GM13977 (cell line): ENCODE measurements around the gene DDX10.

ENCODE experiments used
- DNase-seq: peaks from one replicate; pipeline ENCODE4 v3.0.0; 2012; ENCODE audit warnings: low spot score
- in situ Hi-C: fragments of 300-500 bp; cut with MboI; formaldehyde crosslinking; loops from one replicate; pipeline ENCODE4 v1.12.0; 2022; ENCODE audit warnings: low sequenced_read_pairs, low pct_unique_long_range_greater_than_20kb, mixed read lengths, inconsistent platforms; ENCODE audit not compliant: unreplicated experiment
- TF ChIP-seq, protein P1 (sequence below): IDR thresholded peaks from 2 replicates; pipeline ENCODE4 v1.5.1; 2012; ENCODE audit warnings: mild to moderate bottlenecking, control low read depth; ENCODE audit not compliant: insufficient read depth; ENCODE audit errors: extremely low read depth, missing control alignments

DDX10 gene

GRCh38 chr11:108836541-108836940 is 171.7 kb downstream of the DDX10 start:
- TF ChIP-seq, protein P1, sequence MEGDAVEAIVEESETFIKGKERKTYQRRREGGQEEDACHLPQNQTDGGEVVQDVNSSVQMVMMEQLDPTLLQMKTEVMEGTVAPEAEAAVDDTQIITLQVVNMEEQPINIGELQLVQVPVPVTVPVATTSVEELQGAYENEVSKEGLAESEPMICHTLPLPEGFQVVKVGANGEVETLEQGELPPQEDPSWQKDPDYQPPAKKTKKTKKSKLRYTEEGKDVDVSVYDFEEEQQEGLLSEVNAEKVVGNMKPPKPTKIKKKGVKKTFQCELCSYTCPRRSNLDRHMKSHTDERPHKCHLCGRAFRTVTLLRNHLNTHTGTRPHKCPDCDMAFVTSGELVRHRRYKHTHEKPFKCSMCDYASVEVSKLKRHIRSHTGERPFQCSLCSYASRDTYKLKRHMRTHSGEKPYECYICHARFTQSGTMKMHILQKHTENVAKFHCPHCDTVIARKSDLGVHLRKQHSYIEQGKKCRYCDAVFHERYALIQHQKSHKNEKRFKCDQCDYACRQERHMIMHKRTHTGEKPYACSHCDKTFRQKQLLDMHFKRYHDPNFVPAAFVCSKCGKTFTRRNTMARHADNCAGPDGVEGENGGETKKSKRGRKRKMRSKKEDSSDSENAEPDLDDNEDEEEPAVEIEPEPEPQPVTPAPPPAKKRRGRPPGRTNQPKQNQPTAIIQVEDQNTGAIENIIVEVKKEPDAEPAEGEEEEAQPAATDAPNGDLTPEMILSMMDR = no peak
- DNase-seq = no peak

GRCh38 chr11:108838102-108838791 is 173.4 kb downstream of the DDX10 start:
- DNase-seq = no peak
- TF ChIP-seq, protein P1 = no peak
- in situ Hi-C loops = no loop called here

More at GRCh38 chr11:108836541-108836940, 171.7 kb downstream of the DDX10 start:
- in situ Hi-C loops = no loop called here

DNA sequence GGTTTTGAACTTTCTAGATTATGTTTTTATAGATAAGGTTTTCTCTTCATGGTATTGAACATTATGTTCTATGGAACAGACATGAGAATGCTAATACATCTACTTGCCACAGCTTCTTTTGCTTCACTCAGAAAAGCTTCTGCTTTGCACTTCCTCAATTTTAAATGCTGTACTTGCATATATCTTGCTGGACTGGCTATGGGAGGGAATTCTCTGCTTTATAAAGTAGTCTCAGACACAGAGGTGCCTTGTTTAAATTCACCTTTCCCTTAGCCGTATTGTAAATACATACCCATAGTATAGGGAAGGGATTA is 173.9 kb downstream of the DDX10 start:
- in situ Hi-C loops = no loop called here
- TF ChIP-seq, protein P1 = no peak
- no peak for DNase-seq

DNA sequence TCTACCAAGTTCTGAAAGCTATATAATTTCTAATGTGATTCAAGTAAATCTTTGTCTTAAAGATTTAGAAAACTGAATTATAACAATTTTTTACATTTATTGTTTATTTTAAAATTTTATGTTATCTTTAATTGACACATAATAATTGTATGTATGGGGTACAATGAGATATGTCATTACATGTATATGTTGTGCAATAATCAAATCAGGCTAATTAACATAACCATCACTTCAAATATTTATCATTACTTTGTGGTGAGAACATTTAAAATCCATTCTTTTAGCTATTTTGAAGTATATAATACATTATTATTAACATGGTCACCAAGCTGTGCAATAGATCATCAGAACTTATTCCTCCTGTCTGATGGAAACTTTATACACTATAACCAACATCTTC is 181.1 kb downstream of the DDX10 start:
- in situ Hi-C loops = no loop called here
- no peak for DNase-seq
- TF ChIP-seq, protein P1 = no peak

- in situ Hi-C loops = no loop called here
- no peak for DNase-seq
- TF ChIP-seq, protein P1 = no peak
Measured at GRCh38 chr11:108847298-108847990, 182.6 kb downstream of the DDX10 start.

DNA sequence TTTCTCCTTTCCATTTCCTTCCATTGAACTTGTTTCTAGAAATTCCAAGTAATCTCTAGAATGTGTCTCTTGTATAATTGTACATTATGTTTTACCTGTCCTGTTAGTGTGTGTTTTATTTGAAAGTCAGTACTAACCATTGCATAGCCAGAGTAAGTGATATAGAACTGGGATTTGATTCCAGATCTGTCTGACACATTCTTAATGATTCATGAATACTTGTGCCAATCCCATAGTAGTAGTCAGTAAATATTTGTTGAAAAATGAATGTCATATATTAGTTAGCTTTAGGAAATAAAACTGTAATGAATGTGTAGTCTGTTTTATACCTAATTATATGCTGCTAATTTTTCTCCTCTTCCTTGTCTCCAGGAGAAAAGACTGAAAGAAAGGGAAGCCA is 186.9 kb downstream of the DDX10 start:
- TF ChIP-seq, protein P1 = no peak
- DNase-seq = no peak
- in situ Hi-C loops = no loop called here
